ENCODE results near the gene LRRC8D. TPM values are rescaled to one million over a fixed set of nuclear protein-coding genes. Genes with fewer than 3 reads are reported as not detected.
"Not testable (repeated sequence)": the region's sequence is repeated elsewhere in the genome, so short reads cannot be mapped to it uniquely, and the experiment has no call there.

Gene LRRC8D
- total and polyA plus RNA-seq, 2 donors from 2014 or later: 16.3 to 36.6 TPM

GRCh38 chr1:89918794-89919155, 97.9 kb downstream of the LRRC8D start:
- H3K9ac ChIP-seq (ENCODE audit: low read length in 3 of 3): no peak overlapping the region
- no peak overlapping the region for H3K27ac ChIP-seq (ENCODE audit: low read depth in 2 of 2, low read length in 2 of 2)
- H3K4me1 ChIP-seq (ENCODE audit: control insufficient read depth in 2 of 3, insufficient read depth in 2 of 3, low read depth in 1 of 3, low read length in 3 of 3): peaks cover 0 to 4% (median 0%) of the 10 kb centered on the region in 3 donors
- FAIRE-seq (peak; percentile 68), DNase-seq (peak in 2 of 5 donors; percentile 33 to 38)
- intact Hi-C loops (cut with DNase I): no loop called here
- no peaks in the 10 kb centered on the region for H3K27me3 ChIP-seq (ENCODE audit: control insufficient read depth, insufficient read depth, low read length)
- no peak overlapping the region for H3K4me3 ChIP-seq (ENCODE audit: low read length in 3 of 3)
- TF ChIP-seq CTCF (IDR thresholded peaks at IDR 0.05; ENCODE audit: borderline replicate concordance, extremely low read depth, insufficient read depth): no peak
- peaks cover 0 to 4% (median 0%) of the 10 kb centered on the region in 3 donors for H3K9me3 ChIP-seq (ENCODE audit: control insufficient read depth in 2 of 3, insufficient read depth in 1 of 3, low read length in 3 of 3)
- no peaks in the 10 kb centered on the region for H3K36me3 ChIP-seq (ENCODE audit: control insufficient read depth in 2 of 3, insufficient read depth in 3 of 3, low read length in 3 of 3)

- no peak for FAIRE-seq
- TF ChIP-seq CTCF (IDR thresholded peaks at IDR 0.05; ENCODE audit: borderline replicate concordance, extremely low read depth, insufficient read depth): no peak
- no peak overlapping the region for H3K9ac ChIP-seq (ENCODE audit: low read length in 3 of 3)
- intact Hi-C loops (cut with DNase I): no loop called here
- H3K9me3 ChIP-seq (ENCODE audit: control insufficient read depth in 2 of 3, insufficient read depth in 1 of 3, low read length in 3 of 3): peaks cover 0 to 4% (median 0%) of the 10 kb centered on the region in 3 donors
- no peaks in the 10 kb centered on the region for H3K27me3 ChIP-seq (ENCODE audit: control insufficient read depth, insufficient read depth, low read length)
- H3K4me1 ChIP-seq (ENCODE audit: control insufficient read depth in 2 of 3, insufficient read depth in 2 of 3, low read depth in 1 of 3, low read length in 3 of 3): peaks cover 0 to 4% (median 0%) of the 10 kb centered on the region in 3 donors
- DNase-seq: no peak
- H3K4me3 ChIP-seq (ENCODE audit: low read length in 3 of 3): no peak overlapping the region
- H3K27ac ChIP-seq (ENCODE audit: low read depth in 2 of 2, low read length in 2 of 2): no peak overlapping the region
- no peaks in the 10 kb centered on the region for H3K36me3 ChIP-seq (ENCODE audit: control insufficient read depth in 2 of 3, insufficient read depth in 3 of 3, low read length in 3 of 3)
Measured at GRCh38 chr1:89919174-89919573, 98.3 kb downstream of the LRRC8D start.

GRCh38 chr1:89922911-89923310, 102.1 kb downstream of the LRRC8D start:
- Histone ChIP-seq H3K27me3 (ENCODE audit: control insufficient read depth, insufficient read depth, low read length) (no peaks in the 10 kb centered on the region), H3K9ac (ENCODE audit: low read length in 3 of 3) (no peak overlapping the region), H3K9me3 (ENCODE audit: control insufficient read depth in 2 of 3, insufficient read depth in 1 of 3, low read length in 3 of 3) (peaks cover 0 to 11% (median 0%) of the 10 kb centered on the region in 3 donors), H3K36me3 (ENCODE audit: control insufficient read depth in 2 of 3, insufficient read depth in 3 of 3, low read length in 3 of 3) (no peaks in the 10 kb centered on the region), H3K27ac (ENCODE audit: low read depth in 2 of 2, low read length in 2 of 2) (no peak overlapping the region), H3K4me3 (ENCODE audit: low read length in 3 of 3) (no peak overlapping the region), H3K4me1 (ENCODE audit: control insufficient read depth in 2 of 3, insufficient read depth in 2 of 3, low read depth in 1 of 3, low read length in 3 of 3) (peaks cover 0 to 4% (median 0%) of the 10 kb centered on the region in 3 donors)
- FAIRE-seq (no peak), DNase-seq (no peak)
- intact Hi-C loops (cut with DNase I): no loop called here
- TF ChIP-seq CTCF (IDR thresholded peaks at IDR 0.05; ENCODE audit: borderline replicate concordance, extremely low read depth, insufficient read depth): no peak

- no peaks in the 10 kb centered on the region for H3K27me3 ChIP-seq (ENCODE audit: control insufficient read depth, insufficient read depth, low read length)
- no peaks in the 10 kb centered on the region for H3K36me3 ChIP-seq (ENCODE audit: control insufficient read depth in 2 of 3, insufficient read depth in 3 of 3, low read length in 3 of 3)
- H3K4me1 ChIP-seq (ENCODE audit: control insufficient read depth in 2 of 3, insufficient read depth in 2 of 3, low read depth in 1 of 3, low read length in 3 of 3): no peaks in the 10 kb centered on the region
- DNase-seq (no peak), FAIRE-seq (no peak)
- intact Hi-C loops (cut with DNase I): no loop called here
- no peak overlapping the region for H3K4me3 ChIP-seq (ENCODE audit: low read length in 3 of 3)
- H3K9me3 ChIP-seq (ENCODE audit: control insufficient read depth in 2 of 3, insufficient read depth in 1 of 3, low read length in 3 of 3): peaks cover 0 to 11% (median 0%) of the 10 kb centered on the region in 3 donors
- TF ChIP-seq CTCF (IDR thresholded peaks at IDR 0.05; ENCODE audit: borderline replicate concordance, extremely low read depth, insufficient read depth): no peak
- no peak overlapping the region for H3K9ac ChIP-seq (ENCODE audit: low read length in 3 of 3)
- no peak overlapping the region for H3K27ac ChIP-seq (ENCODE audit: low read depth in 2 of 2, low read length in 2 of 2)
Measured at GRCh38 chr1:89923517-89923916, 102.7 kb downstream of the LRRC8D start.

GRCh38 chr1:89924075-89924474, 103.2 kb downstream of the LRRC8D start:
- FAIRE-seq; intact Hi-C loops (cut with DNase I); H3K27me3 ChIP-seq (ENCODE audit: control insufficient read depth, insufficient read depth, low read length); H3K4me1 ChIP-seq (ENCODE audit: control insufficient read depth in 2 of 3, insufficient read depth in 2 of 3, low read depth in 1 of 3, low read length in 3 of 3); H3K27ac ChIP-seq (ENCODE audit: low read depth in 2 of 2, low read length in 2 of 2); H3K4me3 ChIP-seq (ENCODE audit: low read length in 3 of 3); H3K36me3 ChIP-seq (ENCODE audit: control insufficient read depth in 2 of 3, insufficient read depth in 3 of 3, low read length in 3 of 3); DNase-seq; H3K9ac ChIP-seq (ENCODE audit: low read length in 3 of 3): not testable (repeated sequence)
- peaks cover 0 to 11% (median 0%) of the 10 kb centered on the region in 3 donors for H3K9me3 ChIP-seq (ENCODE audit: control insufficient read depth in 2 of 3, insufficient read depth in 1 of 3, low read length in 3 of 3)

Measured in kidney (tissue), 14 donors.